ENCODE data around the gene ALPL. TPM values are rescaled to one million over a fixed set of nuclear protein-coding genes. Genes with fewer than 3 reads are reported as not detected.

Gene ALPL
- total and polyA plus RNA-seq, 8 donors, result 2.9 to 12.0 (median 7.0) TPM; not detected in 2

DNA sequence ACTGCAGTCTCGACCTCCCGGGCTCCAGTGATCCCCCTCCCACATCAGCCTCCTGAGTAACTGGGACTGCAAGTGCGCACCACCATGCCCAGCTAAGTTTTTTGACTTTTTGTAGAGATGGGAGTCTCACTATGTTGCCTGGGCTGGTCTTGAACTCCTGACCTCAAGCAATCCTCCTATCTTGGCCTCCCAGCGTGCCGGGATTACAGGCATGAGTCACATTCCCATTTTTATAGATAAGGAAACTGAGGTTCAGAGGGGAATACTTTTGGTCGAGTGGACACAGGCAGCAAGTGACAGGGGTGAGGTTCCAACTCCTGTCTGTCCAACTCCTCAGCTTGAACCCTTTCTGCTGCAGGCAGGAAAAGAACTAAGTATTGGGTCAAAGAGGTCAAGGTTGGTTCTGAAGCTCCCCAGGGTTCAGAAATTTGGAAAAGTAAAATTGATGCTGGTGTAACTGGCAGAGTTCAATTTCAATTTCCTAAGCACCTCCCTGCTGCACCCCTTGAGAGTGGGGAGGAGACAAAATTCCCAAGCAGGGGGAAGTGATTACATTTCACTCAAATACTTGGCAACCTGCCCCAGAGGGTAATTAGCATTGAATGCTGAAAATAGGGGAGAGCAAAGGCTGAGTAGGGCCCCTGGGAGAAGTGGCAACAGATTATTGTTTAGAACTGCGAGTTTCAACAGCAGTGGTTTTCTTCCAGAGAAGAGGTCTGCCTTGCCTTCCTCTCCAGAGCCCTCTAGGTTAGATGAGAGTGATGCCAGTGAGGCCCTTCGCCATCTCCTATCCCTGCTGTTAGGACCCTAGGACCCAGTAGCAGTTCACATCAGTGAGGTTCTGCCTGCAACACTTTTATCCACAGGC is 17.5 kb upstream of the ALPL start:
- WGBS, 5 donors, result 49 to 58% (median 53%) methylated on average over 8 of the region's 8 CpGs
- Histone ChIP-seq H3K27ac (no peak overlapping the region), H3K36me3 (no peaks in the 10 kb centered on the region), H3K9me3 (no peaks in the 10 kb centered on the region), H3K27me3 (peaks cover 0 to 35% (median 0%) of the 10 kb centered on the region in 3 donors), H3K4me3 (no peak overlapping the region), H3K4me1 (no peaks in the 10 kb centered on the region)
- DNase-seq, result peak in 1 of 2 donors; percentile 66
- intact Hi-C loops (cut with DNase I; ENCODE audit: low total_unique reads), result no loop called here
- TF ChIP-seq, protein P1, sequence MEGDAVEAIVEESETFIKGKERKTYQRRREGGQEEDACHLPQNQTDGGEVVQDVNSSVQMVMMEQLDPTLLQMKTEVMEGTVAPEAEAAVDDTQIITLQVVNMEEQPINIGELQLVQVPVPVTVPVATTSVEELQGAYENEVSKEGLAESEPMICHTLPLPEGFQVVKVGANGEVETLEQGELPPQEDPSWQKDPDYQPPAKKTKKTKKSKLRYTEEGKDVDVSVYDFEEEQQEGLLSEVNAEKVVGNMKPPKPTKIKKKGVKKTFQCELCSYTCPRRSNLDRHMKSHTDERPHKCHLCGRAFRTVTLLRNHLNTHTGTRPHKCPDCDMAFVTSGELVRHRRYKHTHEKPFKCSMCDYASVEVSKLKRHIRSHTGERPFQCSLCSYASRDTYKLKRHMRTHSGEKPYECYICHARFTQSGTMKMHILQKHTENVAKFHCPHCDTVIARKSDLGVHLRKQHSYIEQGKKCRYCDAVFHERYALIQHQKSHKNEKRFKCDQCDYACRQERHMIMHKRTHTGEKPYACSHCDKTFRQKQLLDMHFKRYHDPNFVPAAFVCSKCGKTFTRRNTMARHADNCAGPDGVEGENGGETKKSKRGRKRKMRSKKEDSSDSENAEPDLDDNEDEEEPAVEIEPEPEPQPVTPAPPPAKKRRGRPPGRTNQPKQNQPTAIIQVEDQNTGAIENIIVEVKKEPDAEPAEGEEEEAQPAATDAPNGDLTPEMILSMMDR (IDR thresholded peaks at IDR 0.05), result no peak
- TF ChIP-seq POLR2AphosphoS5 (IDR thresholded peaks at IDR 0.05) (no peak), POLR2A (IDR thresholded peaks at IDR 0.05) (no peak), EP300 (IDR thresholded peaks at IDR 0.05) (no peak)

DNA sequence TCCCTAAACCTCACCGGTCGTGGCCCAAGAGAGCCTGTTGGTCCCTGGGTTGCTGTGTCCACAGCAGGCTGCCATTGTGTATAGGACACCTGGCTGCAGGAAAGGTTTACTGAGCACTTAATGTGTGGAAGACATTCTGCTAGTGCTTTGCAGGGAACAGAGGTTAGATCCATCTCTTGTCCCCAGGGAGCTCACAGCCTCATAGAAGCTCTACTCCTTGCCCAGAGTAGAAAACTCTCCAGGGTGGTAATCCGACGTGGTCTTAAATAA is 16.9 kb upstream of the ALPL start:
- Histone ChIP-seq H3K9me3 (no peaks in the 10 kb centered on the region), H3K4me3 (no peak overlapping the region), H3K27ac (no peak overlapping the region), H3K27me3 (peaks cover 0 to 31% (median 0%) of the 10 kb centered on the region in 3 donors), H3K4me1 (no peaks in the 10 kb centered on the region), H3K36me3 (no peaks in the 10 kb centered on the region)
- WGBS, 5 donors, result 50 to 63% (median 53%) methylated on average over 4 of the region's 4 CpGs
- no peak for TF ChIP-seq POLR2AphosphoS5 (IDR thresholded peaks at IDR 0.05)
- no peak for TF ChIP-seq EP300 (IDR thresholded peaks at IDR 0.05)
- TF ChIP-seq POLR2A (IDR thresholded peaks at IDR 0.05), result no peak
- TF ChIP-seq, protein P1 (IDR thresholded peaks at IDR 0.05), result no peak
- intact Hi-C loops (cut with DNase I; ENCODE audit: low total_unique reads), result no loop called here
- DNase-seq, result no peak

DNA sequence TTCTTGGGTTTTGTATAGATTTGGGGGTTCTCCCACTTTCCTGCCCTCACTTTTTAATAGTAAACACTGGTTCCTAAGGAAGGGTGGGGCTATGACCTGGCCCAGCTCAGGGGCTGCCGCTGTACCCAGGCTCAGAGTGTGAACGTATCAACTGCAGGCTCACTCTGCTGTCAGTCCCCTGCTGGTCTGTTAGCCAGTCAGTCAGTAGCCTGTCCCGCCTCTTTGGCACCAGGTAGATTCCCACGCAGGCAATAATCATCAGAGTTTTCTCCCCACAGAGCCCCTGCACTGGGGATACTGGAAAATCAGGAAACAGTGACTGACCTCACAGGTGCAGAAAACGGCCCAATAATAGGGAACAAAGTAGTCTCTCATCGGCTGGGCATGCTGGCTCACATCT is 15.0 kb upstream of the ALPL start:
- 66 to 76% (median 72%) methylated on average over 6 of the region's 6 CpGs for WGBS, 5 donors
- intact Hi-C loops (cut with DNase I; ENCODE audit: low total_unique reads), result no loop called here
- no peak overlapping the region for H3K27ac ChIP-seq
- H3K36me3 ChIP-seq, result no peaks in the 10 kb centered on the region
- no peak for DNase-seq
- peaks cover 0 to 16% (median 0%) of the 10 kb centered on the region in 3 donors for H3K27me3 ChIP-seq
- no peaks in the 10 kb centered on the region for H3K9me3 ChIP-seq
- TF ChIP-seq EP300 (IDR thresholded peaks at IDR 0.05), result no peak
- TF ChIP-seq POLR2A (IDR thresholded peaks at IDR 0.05), result no peak
- TF ChIP-seq, protein P1 (IDR thresholded peaks at IDR 0.05), result no peak
- no peak for TF ChIP-seq POLR2AphosphoS5 (IDR thresholded peaks at IDR 0.05)
- H3K4me3 ChIP-seq, result no peak overlapping the region
- no peaks in the 10 kb centered on the region for H3K4me1 ChIP-seq

DNA sequence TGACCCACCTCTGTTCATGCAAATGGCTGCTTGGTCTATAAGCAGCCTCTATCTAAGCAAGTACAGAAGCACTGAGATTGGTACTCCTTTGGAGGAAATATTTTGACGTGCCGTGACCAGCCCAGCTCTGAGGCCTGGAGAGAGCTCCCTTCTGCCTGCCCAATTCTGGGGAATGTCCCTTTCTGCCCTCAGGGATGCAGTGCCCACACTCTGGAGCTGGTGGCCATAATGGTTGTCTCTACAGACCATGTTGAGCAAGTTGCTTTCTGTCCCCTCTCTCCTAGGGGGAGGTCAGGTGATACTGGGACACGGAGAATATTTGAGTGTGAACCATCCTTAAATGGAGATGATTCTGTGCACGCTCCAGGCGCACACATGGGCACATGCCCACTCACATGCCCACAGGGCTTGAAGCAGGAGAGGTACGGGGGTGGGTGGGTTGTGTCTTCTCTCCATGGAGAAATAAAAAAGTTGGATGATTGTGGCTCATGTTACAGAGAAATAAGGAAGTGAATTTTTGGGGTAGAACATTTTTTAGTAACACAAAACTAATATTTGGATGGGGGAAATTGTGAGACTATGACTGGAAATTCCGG is 13.9 kb upstream of the ALPL start:
- no peak for TF ChIP-seq EP300 (IDR thresholded peaks at IDR 0.05)
- TF ChIP-seq, protein P1 (IDR thresholded peaks at IDR 0.05), result no peak
- DNase-seq, result no peak
- H3K9me3 ChIP-seq, result no peaks in the 10 kb centered on the region
- WGBS, 5 donors, result 87 to 92% (median 89%) methylated on average over 5 to 7 of the region's 7 CpGs
- intact Hi-C loops (cut with DNase I; ENCODE audit: low total_unique reads), result no loop called here
- H3K4me1 ChIP-seq, result no peaks in the 10 kb centered on the region
- H3K27ac ChIP-seq, result no peak overlapping the region
- peaks cover 0 to 12% (median 0%) of the 10 kb centered on the region in 3 donors for H3K27me3 ChIP-seq
- no peak overlapping the region for H3K4me3 ChIP-seq
- no peaks in the 10 kb centered on the region for H3K36me3 ChIP-seq

All from stomach (tissue), 9 donors.